Fibroblast of gingiva (primary cell): Measurements from ENCODE around the gene CHN1.

ENCODE experiments used
- DNase-seq: peaks from one replicate; pipeline ENCODE4 v3.0.0-alpha.2; 2011; ENCODE audit warnings: low read depth

The CHN1 gene

GRCh38 chr2:175004980-175005732 is at the start of gene CHN1:
TSS of gene CHN1 (minus strand) at chr2:175005381. CDS start at chr2:175004912, 469 bp downstream.
- peak; percentile 74 for DNase-seq

GRCh38 chr2:175054340-175054739 is 49.2 kb upstream of the CHN1 start:
- no peak for DNase-seq

GRCh38 chr2:175049661-175050060 is 44.5 kb upstream of the CHN1 start:
- no peak for DNase-seq

- DNase-seq: no peak
These were observed 43.1 kb upstream of the CHN1 start for GRCh38 chr2:175048275-175048674.

- DNase-seq: no peak
These were observed 34.3 kb upstream of the CHN1 start for GRCh38 chr2:175039490-175039889.

- no peak for DNase-seq
These were observed 33.9 kb upstream of the CHN1 start for GRCh38 chr2:175039031-175039430.

GRCh38 chr2:175037941-175038340 is 32.8 kb upstream of the CHN1 start:
- DNase-seq: no peak

- no peak for DNase-seq
These were observed 31.4 kb upstream of the CHN1 start for GRCh38 chr2:175036582-175037018.

GRCh38 chr2:175035806-175036205 is 30.6 kb upstream of the CHN1 start:
- no peak for DNase-seq

- DNase-seq: no peak
These were observed 29.5 kb upstream of the CHN1 start for GRCh38 chr2:175034716-175035115.

GRCh38 chr2:175030380-175031271 is 25.4 kb upstream of the CHN1 start:
- peak; percentile 66 for DNase-seq

GRCh38 chr2:175027755-175028154 is 22.6 kb upstream of the CHN1 start:
- DNase-seq: no peak

GRCh38 chr2:175026385-175026784 is 21.2 kb upstream of the CHN1 start:
- DNase-seq: no peak

GRCh38 chr2:175025946-175026345 is 20.8 kb upstream of the CHN1 start:
- DNase-seq: peak; percentile 78

- DNase-seq: no peak
These were observed 20.1 kb upstream of the CHN1 start for GRCh38 chr2:175025233-175025632.

GRCh38 chr2:175022923-175023322 is 17.7 kb upstream of the CHN1 start:
- DNase-seq: no peak

GRCh38 chr2:175019566-175020327 is 14.6 kb upstream of the CHN1 start:
- peak; percentile 53 for DNase-seq

GRCh38 chr2:175017618-175018414 is 12.6 kb upstream of the CHN1 start:
- no peak for DNase-seq

- no peak for DNase-seq
These were observed 10.2 kb upstream of the CHN1 start for GRCh38 chr2:175015340-175015739.

GRCh38 chr2:175012516-175012915 is 7.3 kb upstream of the CHN1 start:
- no peak for DNase-seq

- DNase-seq: no peak
These were observed 6.3 kb upstream of the CHN1 start for GRCh38 chr2:175011505-175011904.
